Myocyte (in vitro differentiated cells): ENCODE measurements around the gene CCDC149. TPM values are rescaled to one million over a fixed set of nuclear protein-coding genes. Genes with fewer than 3 reads are reported as not detected.

Source experiments
- DNase-seq: peaks from one replicate; pipeline ENCODE4 v3.0.0-alpha.2; 2012; ENCODE audit warnings: low read depth
- total RNA-seq: library from RNA; depleted of rRNA; stranded (reverse); fragments of >200 nt; gene quantifications from 2 replicates; pipeline ENCODE4 v1.2.3, GENCODE V29; 2014

The CCDC149 gene
- total RNA-seq, 1 donor from 2014 or later, result 5.1 TPM

DNA sequence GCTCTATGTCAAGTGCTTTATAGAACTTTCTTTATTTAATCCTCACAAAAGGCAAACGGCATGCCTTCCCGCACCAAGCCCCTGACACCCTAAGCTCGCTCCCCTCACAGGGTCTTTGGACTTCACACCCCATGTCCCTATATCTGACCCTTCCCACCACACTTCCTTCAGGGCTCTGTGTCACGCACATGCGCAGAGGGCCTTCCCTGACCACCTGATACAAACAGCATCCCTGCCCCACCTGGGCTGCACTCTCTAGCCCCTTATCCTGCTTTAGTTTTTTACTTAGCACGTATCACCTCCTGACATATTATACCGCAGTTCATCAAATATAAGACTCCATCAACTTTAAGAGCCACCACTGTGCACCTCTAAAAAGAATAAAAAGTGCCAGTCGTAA lies 67.7 kb downstream of the CCDC149 start:
- no peak for DNase-seq

DNA sequence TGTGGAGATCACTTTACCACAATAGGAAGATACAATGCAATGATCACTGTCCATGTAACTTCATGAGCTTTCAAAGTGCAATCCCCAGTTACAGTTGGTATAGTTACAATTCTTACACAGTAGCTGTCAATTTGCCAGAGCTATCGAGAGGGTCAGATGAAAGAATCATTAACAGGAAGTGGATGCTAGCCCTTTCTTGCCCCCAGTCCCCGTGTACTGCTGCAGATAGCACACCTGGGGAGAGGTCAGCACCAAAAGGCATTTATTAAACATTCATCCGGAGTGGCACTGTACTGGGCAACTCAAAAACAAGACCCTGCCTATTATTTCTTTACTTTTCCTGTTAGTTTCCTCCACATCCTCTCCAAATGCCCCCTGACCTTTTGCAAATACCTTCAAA lies 69.7 kb downstream of the CCDC149 start:
- DNase-seq, result no peak

DNA sequence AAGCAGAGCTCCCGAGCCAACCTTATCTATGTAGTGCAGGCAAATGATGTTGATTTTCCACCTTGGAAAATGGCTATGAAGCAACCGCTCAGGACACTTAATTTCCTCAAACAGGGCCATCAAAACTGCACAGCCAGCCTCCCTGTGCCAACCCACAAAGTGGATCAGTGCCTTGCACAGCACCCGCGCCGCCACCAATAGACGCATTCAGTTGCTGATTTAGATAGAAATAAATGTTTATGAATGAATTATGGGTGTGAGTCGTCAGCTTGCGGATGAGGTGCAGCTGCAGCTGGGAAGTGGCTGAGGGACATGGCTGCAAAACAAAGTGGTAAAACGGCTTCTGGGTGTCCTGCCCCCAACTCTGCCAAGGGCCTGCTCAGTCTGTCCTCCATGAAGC lies 70.5 kb downstream of the CCDC149 start:
- no peak for DNase-seq

GRCh38 chr4:24840826-24841543 lies 71.9 kb downstream of the CCDC149 start:
- DNase-seq, result no peak

- no peak for DNase-seq
These were observed 72.5 kb downstream of the CCDC149 start for GRCh38 chr4:24840362-24840761.

DNA sequence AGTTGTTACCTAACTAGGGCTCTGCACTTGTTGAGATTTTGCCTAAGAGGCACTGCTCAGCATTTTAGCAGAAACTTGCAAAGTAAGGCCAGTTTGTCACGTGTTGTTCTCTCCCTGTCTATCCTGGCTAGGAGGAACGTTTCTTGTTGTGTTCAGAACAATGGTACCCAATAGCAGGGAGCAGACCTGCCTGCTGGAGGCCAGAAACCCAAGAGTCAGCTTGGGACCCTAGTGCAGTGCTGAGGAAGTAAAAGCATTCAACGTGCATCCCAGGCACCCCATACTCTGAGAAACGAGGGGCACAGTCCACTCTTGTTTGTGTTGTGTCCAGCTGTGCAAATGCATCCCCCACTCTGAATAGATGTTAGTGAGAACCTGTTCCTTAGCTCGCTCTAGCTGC lies 75.1 kb downstream of the CCDC149 start:
- no peak for DNase-seq

DNA sequence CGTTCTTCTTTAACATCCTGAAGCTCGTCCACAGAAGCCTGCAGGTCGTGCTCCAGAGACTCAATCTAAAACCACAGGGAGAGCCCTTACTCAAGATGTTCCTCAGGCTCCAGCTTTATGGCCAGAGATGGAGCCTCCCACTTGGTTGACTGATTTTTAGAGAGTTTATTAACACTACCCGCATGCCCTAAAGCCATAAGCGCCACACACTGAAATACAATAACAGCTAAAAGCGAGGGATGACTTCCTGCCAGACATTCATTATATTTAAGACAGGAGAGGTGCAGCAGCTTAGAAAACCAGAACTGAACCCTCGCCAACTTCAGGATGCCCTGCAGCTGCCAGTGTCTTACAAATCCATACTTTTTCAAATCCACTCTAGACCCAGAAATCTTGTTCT lies 75.5 kb downstream of the CCDC149 start:
- DNase-seq, result no peak

DNA sequence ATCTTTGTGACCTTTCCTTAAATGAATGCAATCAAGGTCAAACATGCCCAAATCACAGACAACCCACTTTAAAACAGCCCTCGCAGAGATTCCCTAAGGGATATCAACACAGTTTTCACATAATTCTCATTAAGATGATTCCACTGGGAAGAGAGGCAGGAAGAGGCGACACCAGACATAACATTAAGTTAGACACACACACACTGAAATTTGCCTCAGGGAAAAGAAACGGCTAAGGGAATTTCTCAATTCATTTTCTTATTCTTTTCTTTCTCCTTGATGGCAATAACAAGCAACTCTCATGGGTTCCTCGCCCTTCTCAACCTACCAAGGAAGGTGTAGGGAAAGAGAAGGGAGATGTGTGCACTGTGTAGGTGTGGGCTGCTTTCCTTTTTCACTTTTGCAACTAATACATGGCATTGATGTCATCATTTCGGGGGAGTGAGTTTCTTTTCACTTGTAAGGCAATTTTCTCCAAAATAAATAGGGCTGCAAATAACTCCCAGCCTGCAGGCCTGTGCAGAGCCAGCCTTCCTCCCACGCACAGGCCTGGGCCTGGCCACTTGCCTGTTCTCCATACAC lies 76.1 kb downstream of the CCDC149 start:
- DNase-seq, result no peak

GRCh38 chr4:24835696-24836095 lies 77.1 kb downstream of the CCDC149 start:
- no peak for DNase-seq

DNA sequence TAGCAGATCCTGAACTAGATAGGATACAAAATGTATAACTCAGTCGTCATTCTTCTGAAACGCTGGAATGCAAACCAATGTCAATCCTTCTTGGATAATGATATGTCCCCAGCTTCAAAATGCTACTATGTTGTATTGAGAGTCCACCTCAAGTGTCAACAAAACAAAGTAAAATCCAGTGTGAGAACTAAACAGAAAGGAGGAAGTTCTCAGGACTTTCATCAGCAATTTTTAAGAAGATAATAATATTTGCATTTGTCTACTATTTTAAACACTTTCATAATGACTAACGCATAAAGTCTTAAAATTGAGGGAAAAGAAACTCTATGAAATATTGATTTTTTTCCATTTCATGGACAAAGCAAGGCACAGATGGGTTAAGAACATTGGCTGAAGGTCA lies 81.2 kb downstream of the CCDC149 start:
- no peak for DNase-seq

GRCh38 chr4:24824720-24825119 lies 88.1 kb downstream of the CCDC149 start:
- DNase-seq, result no peak

GRCh38 chr4:24820541-24820940 lies 92.3 kb downstream of the CCDC149 start:
- no peak for DNase-seq

DNA sequence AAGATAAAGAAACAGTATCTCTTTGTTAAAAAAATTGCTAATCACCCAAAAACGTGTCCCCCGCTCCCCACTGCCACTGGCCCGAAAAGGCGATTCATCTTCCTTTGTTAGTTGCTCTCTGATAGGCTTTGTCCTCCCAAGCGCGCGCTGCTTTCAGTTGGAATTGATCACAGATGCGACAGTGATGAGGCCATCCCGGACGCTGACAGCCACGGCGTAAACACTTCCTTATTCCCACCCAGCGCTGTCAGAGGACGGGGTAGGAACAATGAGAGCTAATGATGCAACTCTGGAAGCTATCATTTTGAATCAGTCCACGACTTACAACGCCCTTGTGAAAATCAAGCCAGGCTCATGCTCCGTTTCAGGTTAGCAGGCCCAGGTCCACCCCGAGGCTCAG lies 96.0 kb downstream of the CCDC149 start:
- no peak for DNase-seq

DNA sequence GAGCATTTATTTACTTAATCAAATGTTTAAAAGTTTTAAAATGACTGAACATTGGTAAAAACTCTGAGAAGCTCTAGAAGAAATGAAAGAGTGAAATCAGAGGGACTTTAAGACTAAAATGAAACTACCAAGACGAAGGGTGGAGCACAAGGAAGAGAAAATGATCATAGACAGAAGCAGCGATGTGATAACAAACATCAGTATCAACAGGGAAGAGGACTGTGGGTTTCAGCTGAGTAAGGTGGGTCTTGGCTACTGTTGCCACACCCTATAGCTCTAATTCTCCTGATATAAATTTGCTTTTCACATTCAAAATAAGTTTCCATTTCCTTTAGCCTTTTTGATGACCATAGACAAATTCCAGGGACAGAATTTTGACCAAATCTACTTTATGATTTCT lies 99.1 kb downstream of the CCDC149 start:
- no peak for DNase-seq

- no peak for DNase-seq
These were observed 101.8 kb downstream of the CCDC149 start for GRCh38 chr4:24810871-24811631.

DNA sequence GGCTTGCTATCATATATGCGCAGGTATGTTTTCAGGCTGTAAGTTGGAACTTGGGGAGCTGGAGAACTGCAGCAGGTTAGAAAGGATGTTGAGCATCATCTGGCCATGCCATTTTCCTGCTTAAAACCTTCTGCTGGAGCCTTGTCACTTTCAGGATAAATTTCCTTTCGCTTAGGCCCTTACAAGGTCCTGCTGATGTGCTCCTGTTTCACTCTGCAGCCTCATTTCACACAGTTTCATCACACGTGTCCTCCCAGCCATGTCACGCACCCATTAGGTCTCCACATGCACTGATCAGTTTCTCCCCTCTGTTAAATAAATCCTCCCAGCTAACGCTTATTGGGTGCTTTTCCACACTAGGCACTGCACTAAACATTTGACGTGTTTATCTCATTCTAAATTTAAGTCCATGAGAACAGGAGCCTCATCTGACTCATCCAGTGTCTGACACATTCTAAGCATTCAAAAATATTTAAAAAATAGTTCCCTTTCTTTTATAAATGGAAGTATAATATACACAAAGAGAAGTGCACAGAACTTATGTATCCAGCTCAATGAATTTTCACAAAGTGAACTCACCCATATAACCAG lies 102.9 kb downstream of the CCDC149 start:
- no peak for DNase-seq

GRCh38 chr4:24809376-24809775 lies 103.5 kb downstream of the CCDC149 start:
- no peak for DNase-seq

GRCh38 chr4:24808955-24809354 lies 103.9 kb downstream of the CCDC149 start:
- DNase-seq, result no peak

DNA sequence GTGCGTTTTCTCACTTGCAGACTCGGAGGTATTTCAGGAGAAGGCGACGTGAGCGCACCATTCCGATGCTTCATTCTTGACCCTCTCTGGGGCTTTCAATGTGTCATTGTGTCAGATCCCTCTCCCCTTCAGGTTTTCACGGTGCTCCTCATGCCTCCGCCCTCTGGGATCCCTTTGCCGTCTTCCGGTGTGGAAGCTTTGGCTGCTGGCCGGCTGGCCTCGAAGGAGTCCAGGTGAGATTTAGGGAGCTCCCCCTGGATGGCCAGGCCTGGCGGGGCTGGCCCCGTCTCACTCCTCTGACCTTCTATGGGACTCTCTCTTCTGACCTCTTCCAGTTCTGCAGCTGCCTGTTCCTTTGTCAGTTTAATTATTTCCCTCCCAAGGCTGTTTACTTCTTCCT lies 104.6 kb downstream of the CCDC149 start:
- no peak for DNase-seq

- DNase-seq, result no peak
These were observed 105.2 kb downstream of the CCDC149 start for GRCh38 chr4:24807611-24808010.

- no peak for DNase-seq
These were observed 106.4 kb downstream of the CCDC149 start for GRCh38 chr4:24806206-24806990.
